Vagina (tissue), 2 donors: ENCODE data around the gene FGB. TPM values are rescaled to one million over a fixed set of nuclear protein-coding genes. Genes with fewer than 3 reads are reported as not detected.

ENCODE experiments used
- DNase-seq, 2 donors: peaks; one replicate each; pipeline ENCODE4 v3.0.0-alpha.2; 2017; ENCODE audit errors: extremely low spot score in 2 of 2
- H3K27ac ChIP-seq: fragments of 200-600 bp; sonication (generic); one replicate; pipeline ENCODE4 v1.5.1; 2019
- H3K27me3 ChIP-seq: fragments of 200-600 bp; sonication (generic); one replicate; pipeline ENCODE4 v1.5.1; 2019
- H3K36me3 ChIP-seq, 2 donors: fragments of 200-600 bp; sonication (generic); one replicate each; pipeline ENCODE4 v1.5.1; 2017 to 2019
- H3K4me1 ChIP-seq: fragments of 200-600 bp; sonication (generic); one replicate; pipeline ENCODE4 v1.5.1; 2019
- H3K4me3 ChIP-seq, 2 donors: fragments of 200-600 bp; sonication (generic); 1 replicate in 1 of 2; 2 replicates in 1 of 2; pipeline ENCODE4 v1.5.1; 2016 to 2019
- H3K9me3 ChIP-seq: fragments of 200-600 bp; sonication (generic); one replicate; pipeline ENCODE4 v1.5.1; 2019
- POLR2A ChIP-seq, 2 donors: fragments of 450-650 bp; IDR thresholded peaks; one replicate each; pipeline ENCODE4 v1.6.1; 2017; ENCODE audit warnings: antibody characterized with exemption in 2 of 2, mild to moderate bottlenecking in 2 of 2, moderate library complexity in 2 of 2
- POLR2AphosphoS5 ChIP-seq, 2 donors: sonication (generic); formaldehyde crosslinking; IDR thresholded peaks; one replicate each; pipeline ENCODE4 v1.9.0; 2017; ENCODE audit warnings: antibody characterized with exemption in 2 of 2, mild to moderate bottlenecking in 2 of 2, low read depth in 1 of 2; ENCODE audit not compliant: insufficient read depth in 1 of 2
- intact Hi-C: fragments of 100-400 bp; cut with DNase I; formaldehyde crosslinking; loops from one replicate; pipeline ENCODE4 v1.15.1; 2023
- total RNA-seq: library from RNA; depleted of rRNA; stranded (reverse); fragments of >200 nt; gene quantifications from one replicate; pipeline ENCODE4 v1.2.3, GENCODE V29; 2016
- TF ChIP-seq, protein P1 (sequence below), 3 experiments: fragments of 450-650 bp in 2 of 3; fragments of 200-600 bp in 1 of 3; sonication (generic) in 1 of 3; IDR thresholded peaks; one replicate each; pipeline ENCODE4 v1.5.1; 2017 to 2019; ENCODE audit warnings: antibody characterized with exemption in 3 of 3, mild to moderate bottlenecking in 2 of 3, moderate library complexity in 2 of 3

The FGB gene
- total RNA-seq, 1 donor from 2014 or later = not detected

DNA sequence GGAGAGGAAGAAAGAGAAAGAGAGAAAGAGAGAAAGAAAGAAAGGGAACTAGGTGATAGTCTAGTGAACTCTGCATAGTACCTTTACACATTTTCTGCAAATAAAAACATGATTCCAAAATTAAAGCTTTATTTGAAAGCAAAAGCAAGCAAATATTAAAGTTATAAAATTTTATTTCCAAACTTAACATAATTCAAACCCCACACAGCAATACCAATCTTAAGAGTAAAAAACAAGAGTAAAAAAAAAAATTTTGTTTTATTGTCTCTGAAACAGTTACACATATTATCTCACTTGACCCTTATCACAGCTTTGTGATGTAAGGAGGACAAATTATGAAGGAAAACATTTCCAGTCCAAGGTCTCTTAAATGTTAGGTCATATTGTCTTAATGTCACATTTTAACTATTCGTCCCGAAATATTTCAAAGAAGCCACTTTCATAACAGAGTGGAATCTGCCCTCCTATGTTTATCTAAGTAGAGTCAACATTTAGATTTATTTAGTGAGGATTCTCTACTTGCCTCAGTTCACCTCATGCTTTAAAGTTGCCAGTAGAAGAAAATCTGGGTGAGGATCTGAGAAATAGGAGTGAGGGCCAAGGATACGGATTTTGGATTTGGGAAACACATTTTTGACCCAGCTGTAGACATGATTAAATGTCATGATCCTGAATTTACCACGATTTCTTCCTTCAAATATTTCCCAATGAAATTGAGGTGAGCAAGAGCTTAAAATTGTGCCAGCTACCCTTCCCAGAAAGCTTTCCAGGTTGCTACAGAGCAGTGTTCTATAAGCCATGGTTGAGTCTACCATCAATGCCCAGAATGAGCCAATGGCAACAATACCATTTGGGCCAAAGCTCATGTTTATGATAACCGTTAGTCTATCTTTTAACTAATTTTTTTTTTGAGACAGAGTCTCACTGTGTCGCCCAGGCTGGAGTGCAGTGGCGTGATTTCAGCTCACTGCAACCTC lies 35.3 kb downstream of the FGB start:
- Histone ChIP-seq H3K27me3 (no peaks in the 10 kb centered on the region), H3K9me3 (no peaks in the 10 kb centered on the region), H3K36me3 (no peaks in the 10 kb centered on the region), H3K27ac (no peak overlapping the region), H3K4me3 (no peak overlapping the region), H3K4me1 (no peaks in the 10 kb centered on the region)
- intact Hi-C loops = no loop called here
- no peak for DNase-seq
- TF ChIP-seq POLR2A (IDR thresholded peaks at IDR 0.05) (no peak), POLR2AphosphoS5 (IDR thresholded peaks at IDR 0.05; ENCODE audit: insufficient read depth in 1 of 2, low read depth in 1 of 2) (no peak)
- TF ChIP-seq, protein P1, sequence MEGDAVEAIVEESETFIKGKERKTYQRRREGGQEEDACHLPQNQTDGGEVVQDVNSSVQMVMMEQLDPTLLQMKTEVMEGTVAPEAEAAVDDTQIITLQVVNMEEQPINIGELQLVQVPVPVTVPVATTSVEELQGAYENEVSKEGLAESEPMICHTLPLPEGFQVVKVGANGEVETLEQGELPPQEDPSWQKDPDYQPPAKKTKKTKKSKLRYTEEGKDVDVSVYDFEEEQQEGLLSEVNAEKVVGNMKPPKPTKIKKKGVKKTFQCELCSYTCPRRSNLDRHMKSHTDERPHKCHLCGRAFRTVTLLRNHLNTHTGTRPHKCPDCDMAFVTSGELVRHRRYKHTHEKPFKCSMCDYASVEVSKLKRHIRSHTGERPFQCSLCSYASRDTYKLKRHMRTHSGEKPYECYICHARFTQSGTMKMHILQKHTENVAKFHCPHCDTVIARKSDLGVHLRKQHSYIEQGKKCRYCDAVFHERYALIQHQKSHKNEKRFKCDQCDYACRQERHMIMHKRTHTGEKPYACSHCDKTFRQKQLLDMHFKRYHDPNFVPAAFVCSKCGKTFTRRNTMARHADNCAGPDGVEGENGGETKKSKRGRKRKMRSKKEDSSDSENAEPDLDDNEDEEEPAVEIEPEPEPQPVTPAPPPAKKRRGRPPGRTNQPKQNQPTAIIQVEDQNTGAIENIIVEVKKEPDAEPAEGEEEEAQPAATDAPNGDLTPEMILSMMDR (IDR thresholded peaks at IDR 0.05) = no peak

DNA sequence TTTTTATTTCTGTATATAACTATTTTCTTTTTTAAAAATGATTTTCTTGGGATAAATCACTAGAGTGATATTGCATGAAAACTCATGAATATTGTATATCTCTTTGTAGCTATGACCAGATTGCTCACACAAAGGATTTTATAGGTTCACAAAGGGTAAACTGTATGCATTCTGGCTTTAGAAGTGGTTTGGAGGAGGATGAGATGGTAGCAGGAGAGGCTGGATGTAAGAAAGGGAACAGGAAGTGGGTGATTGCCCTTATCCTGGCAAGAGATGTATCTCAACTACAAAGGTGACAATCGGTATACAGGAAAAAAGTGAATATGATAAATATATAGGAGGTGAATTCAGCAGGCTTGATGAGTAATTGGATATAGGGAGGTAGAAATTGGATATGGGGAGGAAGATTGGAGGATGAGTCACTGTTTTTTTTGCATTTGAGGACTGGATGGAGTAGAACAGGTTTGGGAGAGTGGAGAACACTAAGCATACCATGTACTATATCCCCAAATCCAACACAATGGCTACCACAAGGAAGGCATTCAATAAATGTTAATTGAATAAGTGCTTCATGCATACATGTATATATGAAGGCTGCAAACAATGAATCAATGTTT lies 39.7 kb downstream of the FGB start:
- intact Hi-C loops = no loop called here
- H3K36me3 ChIP-seq = no peaks in the 10 kb centered on the region
- H3K27ac ChIP-seq = no peak overlapping the region
- no peaks in the 10 kb centered on the region for H3K4me1 ChIP-seq
- DNase-seq = no peak
- H3K9me3 ChIP-seq = no peaks in the 10 kb centered on the region
- TF ChIP-seq, protein P1 (IDR thresholded peaks at IDR 0.05) = no peak
- TF ChIP-seq POLR2A (IDR thresholded peaks at IDR 0.05) = no peak
- TF ChIP-seq POLR2AphosphoS5 (IDR thresholded peaks at IDR 0.05; ENCODE audit: insufficient read depth in 1 of 2, low read depth in 1 of 2) = no peak
- no peaks in the 10 kb centered on the region for H3K27me3 ChIP-seq
- no peak overlapping the region for H3K4me3 ChIP-seq

DNA sequence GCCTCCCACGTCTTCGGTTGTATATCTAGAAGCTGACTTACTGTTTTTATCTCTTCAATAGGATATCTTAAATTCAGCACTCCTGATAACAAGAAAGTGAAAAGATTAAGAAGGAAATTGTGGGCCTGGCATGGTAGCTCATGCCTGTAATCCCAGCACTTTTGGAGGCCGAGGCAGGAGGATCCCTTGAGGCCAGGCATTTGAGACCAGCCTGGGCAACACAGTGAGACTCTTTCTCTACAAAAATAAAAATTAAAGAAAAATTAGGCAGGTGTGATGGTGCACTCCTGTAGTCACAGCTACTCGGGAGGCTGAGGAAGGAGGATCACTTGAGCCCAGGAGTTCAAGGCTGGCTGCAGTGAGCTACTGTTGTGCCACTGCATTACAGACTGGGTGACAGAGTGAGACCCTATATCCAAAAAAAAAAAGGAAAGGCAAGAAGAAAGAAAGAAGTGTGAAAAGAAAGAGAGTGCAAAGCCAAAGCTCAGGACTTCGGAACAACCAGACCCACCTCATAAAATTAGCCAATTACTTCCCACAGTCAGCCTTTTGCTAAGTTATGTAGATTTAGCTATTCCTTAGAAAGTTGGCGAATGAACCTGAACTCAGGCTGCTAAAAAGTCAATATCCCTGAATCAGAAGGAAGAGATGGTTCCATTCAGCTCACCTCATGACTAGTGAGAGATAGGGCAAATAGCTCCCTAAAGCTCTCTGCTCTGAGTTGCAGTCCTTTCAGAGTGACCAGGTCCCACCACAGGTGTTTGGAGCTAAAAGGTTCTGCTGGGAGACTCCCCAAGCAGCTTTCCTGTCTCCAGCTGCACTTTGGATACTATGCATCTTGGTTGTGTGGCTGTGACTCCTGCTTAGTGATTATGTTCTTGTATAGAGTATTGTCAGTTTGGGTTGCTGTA lies 40.5 kb downstream of the FGB start:
- intact Hi-C loops = no loop called here
- no peak overlapping the region for H3K4me3 ChIP-seq
- no peaks in the 10 kb centered on the region for H3K27me3 ChIP-seq
- no peak for TF ChIP-seq POLR2A (IDR thresholded peaks at IDR 0.05)
- TF ChIP-seq, protein P1 (IDR thresholded peaks at IDR 0.05) = no peak
- no peak for TF ChIP-seq POLR2AphosphoS5 (IDR thresholded peaks at IDR 0.05; ENCODE audit: insufficient read depth in 1 of 2, low read depth in 1 of 2)
- H3K36me3 ChIP-seq = no peaks in the 10 kb centered on the region
- no peak overlapping the region for H3K27ac ChIP-seq
- DNase-seq = no peak
- H3K9me3 ChIP-seq = no peaks in the 10 kb centered on the region
- H3K4me1 ChIP-seq = no peaks in the 10 kb centered on the region

DNA sequence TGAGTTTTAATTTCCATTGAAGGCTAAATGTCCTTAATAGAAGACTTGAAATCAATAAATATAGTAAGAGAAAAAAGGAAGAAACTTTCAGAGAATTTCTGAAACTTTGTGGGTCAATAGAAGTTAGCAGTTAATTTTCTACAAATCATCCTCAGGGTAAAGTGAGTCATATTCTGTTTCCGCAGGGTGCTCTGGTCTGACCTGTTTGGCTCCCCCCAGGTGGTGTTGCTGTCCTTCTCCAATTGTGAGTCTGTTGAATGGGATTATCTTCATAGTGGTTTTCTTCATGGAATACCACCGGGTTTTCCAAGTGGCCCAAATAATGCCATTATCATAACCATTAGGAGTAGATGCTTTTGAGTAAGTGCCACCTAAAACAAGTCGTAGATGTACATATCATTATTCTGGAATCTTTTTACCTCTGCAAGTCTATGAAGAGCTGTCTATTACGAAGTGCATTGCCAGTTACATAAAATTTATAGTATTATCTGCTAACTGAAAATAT lies 41.9 kb downstream of the FGB start:
- Histone ChIP-seq H3K36me3 (no peaks in the 10 kb centered on the region), H3K27me3 (no peaks in the 10 kb centered on the region), H3K4me1 (no peaks in the 10 kb centered on the region), H3K9me3 (no peaks in the 10 kb centered on the region), H3K27ac (no peak overlapping the region), H3K4me3 (no peak overlapping the region)
- intact Hi-C loops = no loop called here
- TF ChIP-seq POLR2AphosphoS5 (IDR thresholded peaks at IDR 0.05; ENCODE audit: insufficient read depth in 1 of 2, low read depth in 1 of 2) = no peak
- TF ChIP-seq POLR2A (IDR thresholded peaks at IDR 0.05) = no peak
- TF ChIP-seq, protein P1 (IDR thresholded peaks at IDR 0.05) = no peak
- DNase-seq = no peak
